ENCODE data around the gene CDK11A. TPM values are rescaled to one million over a fixed set of nuclear protein-coding genes. Genes with fewer than 3 reads are reported as not detected.
"Not testable (repeated sequence)": the region's sequence is repeated elsewhere in the genome, so short reads cannot be mapped to it uniquely, and the experiment has no call there.

CDK11A gene
- polyA plus RNA-seq, 3 donors = 4.4 to 80.1 (median 13.3) TPM

- H3K9ac ChIP-seq (ENCODE audit: insufficient read depth, low read length, poor library complexity, severe bottlenecking); H3K27ac ChIP-seq (ENCODE audit: low read depth in 1 of 2, low read length in 2 of 2); H3K4me3 Mint-ChIP-seq; intact Hi-C loops (cut with micrococcal nuclease); H3K79me2 ChIP-seq (ENCODE audit: insufficient read depth, low read length); H4K20me1 ChIP-seq (ENCODE audit: insufficient read depth, low read length); H3K27ac Mint-ChIP-seq; H3K9me3 ChIP-seq (replicated peaks in 1 of 2; ENCODE audit: control insufficient read depth in 1 of 2, insufficient read depth in 1 of 2, low read length in 2 of 2); H3K4me1 Mint-ChIP-seq; DNase-seq; H3K27me3 Mint-ChIP-seq (ENCODE audit: low read depth in 3 of 3); H2AFZ ChIP-seq (ENCODE audit: insufficient read depth, low read depth, low read length, poor library complexity, severe bottlenecking); H3K27me3 ChIP-seq (ENCODE audit: control insufficient read depth in 2 of 2, insufficient read depth in 2 of 2, low read length in 2 of 2); H3K4me1 ChIP-seq (ENCODE audit: control insufficient read depth in 1 of 2, insufficient read depth in 2 of 2, low read length in 2 of 2); H3K9me3 Mint-ChIP-seq; H3K4me2 ChIP-seq (replicated peaks; ENCODE audit: extremely low read depth, low read length, poor library complexity, severe bottlenecking); H3K4me3 ChIP-seq (replicated peaks in 1 of 3; ENCODE audit: low read depth in 2 of 3, low read length in 3 of 3): not testable (repeated sequence)
- peaks cover 21 to 23% of the 10 kb centered on the region in 2 donors for H3K36me3 ChIP-seq (replicated peaks in 1 of 2; ENCODE audit: control insufficient read depth in 1 of 2, insufficient read depth in 2 of 2, low read length in 2 of 2)
- no CpG with 5 or more reads among the region's 10 CpGs for WGBS (ENCODE audit: insufficient coverage)
- peaks cover 19 to 36% of the 10 kb centered on the region in 2 donors for H3K36me3 Mint-ChIP-seq
Observed at GRCh38 chr1:1705623-1706022, 18.5 kb downstream of the CDK11A start.

GRCh38 chr1:1704284-1704957 lies 19.7 kb downstream of the CDK11A start:
- not testable (repeated sequence) for DNase-seq
- H3K36me3 Mint-ChIP-seq = peaks cover 19 to 33% of the 10 kb centered on the region in 2 donors

GRCh38 chr1:1703796-1704195 lies 20.4 kb downstream of the CDK11A start:
- peaks cover 0 to 3% of the 10 kb centered on the region in 2 donors for H3K27me3 ChIP-seq (ENCODE audit: control insufficient read depth in 2 of 2, insufficient read depth in 2 of 2, low read length in 2 of 2)
- no peaks in the 10 kb centered on the region for H3K79me2 ChIP-seq (ENCODE audit: insufficient read depth, low read length)
- Mint-ChIP-seq H3K4me1 (no peaks in the 10 kb centered on the region), H3K36me3 (peaks cover 19 to 33% of the 10 kb centered on the region in 2 donors), H3K27ac (peak overlapping the region in 1 of 7 donors; percentile 43), H3K27me3 (ENCODE audit: low read depth in 3 of 3) (peaks cover 3% of the 10 kb centered on the region in 3 donors), H3K4me3 (no peak overlapping the region), H3K9me3 (no peaks in the 10 kb centered on the region)
- H3K4me3 ChIP-seq (replicated peaks in 1 of 3; ENCODE audit: low read depth in 2 of 3, low read length in 3 of 3) = no peak overlapping the region
- H3K27ac ChIP-seq (ENCODE audit: low read depth in 1 of 2, low read length in 2 of 2) = no peak overlapping the region
- no peak overlapping the region for H2AFZ ChIP-seq (ENCODE audit: insufficient read depth, low read depth, low read length, poor library complexity, severe bottlenecking)
- intact Hi-C loops (cut with micrococcal nuclease) = no loop called here
- H3K9ac ChIP-seq (ENCODE audit: insufficient read depth, low read length, poor library complexity, severe bottlenecking) = no peak overlapping the region
- no peak for TF ChIP-seq CTCF (IDR thresholded peaks at IDR 0.05)
- DNase-seq = no peak
- 96% methylated on average over 17 of the region's 22 CpGs for WGBS (ENCODE audit: insufficient coverage)
- no peak overlapping the region for H3K4me2 ChIP-seq (replicated peaks; ENCODE audit: extremely low read depth, low read length, poor library complexity, severe bottlenecking)
- H3K4me1 ChIP-seq (ENCODE audit: control insufficient read depth in 1 of 2, insufficient read depth in 2 of 2, low read length in 2 of 2) = no peaks in the 10 kb centered on the region
- H3K36me3 ChIP-seq (replicated peaks in 1 of 2; ENCODE audit: control insufficient read depth in 1 of 2, insufficient read depth in 2 of 2, low read length in 2 of 2) = peaks cover 21 to 23% of the 10 kb centered on the region in 2 donors
- no peaks in the 10 kb centered on the region for H4K20me1 ChIP-seq (ENCODE audit: insufficient read depth, low read length)
- no peaks in the 10 kb centered on the region for H3K9me3 ChIP-seq (replicated peaks in 1 of 2; ENCODE audit: control insufficient read depth in 1 of 2, insufficient read depth in 1 of 2, low read length in 2 of 2)

More at GRCh38 chr1:1704284-1704957, 19.7 kb downstream of the CDK11A start:
- H3K4me3 ChIP-seq (replicated peaks in 1 of 3; ENCODE audit: low read depth in 2 of 3, low read length in 3 of 3); H3K4me2 ChIP-seq (replicated peaks; ENCODE audit: extremely low read depth, low read length, poor library complexity, severe bottlenecking); H3K4me1 ChIP-seq (ENCODE audit: control insufficient read depth in 1 of 2, insufficient read depth in 2 of 2, low read length in 2 of 2); H3K9me3 ChIP-seq (replicated peaks in 1 of 2; ENCODE audit: control insufficient read depth in 1 of 2, insufficient read depth in 1 of 2, low read length in 2 of 2); H4K20me1 ChIP-seq (ENCODE audit: insufficient read depth, low read length); H2AFZ ChIP-seq (ENCODE audit: insufficient read depth, low read depth, low read length, poor library complexity, severe bottlenecking); H3K27me3 ChIP-seq (ENCODE audit: control insufficient read depth in 2 of 2, insufficient read depth in 2 of 2, low read length in 2 of 2); H3K9me3 Mint-ChIP-seq; H3K79me2 ChIP-seq (ENCODE audit: insufficient read depth, low read length); intact Hi-C loops (cut with micrococcal nuclease); H3K27me3 Mint-ChIP-seq (ENCODE audit: low read depth in 3 of 3); H3K4me1 Mint-ChIP-seq; H3K4me3 Mint-ChIP-seq; H3K9ac ChIP-seq (ENCODE audit: insufficient read depth, low read length, poor library complexity, severe bottlenecking); H3K27ac ChIP-seq (ENCODE audit: low read depth in 1 of 2, low read length in 2 of 2): not testable (repeated sequence)
- H3K27ac Mint-ChIP-seq = peak overlapping the region in 1 of 7 donors; percentile 66
- peaks cover 21 to 23% of the 10 kb centered on the region in 2 donors for H3K36me3 ChIP-seq (replicated peaks in 1 of 2; ENCODE audit: control insufficient read depth in 1 of 2, insufficient read depth in 2 of 2, low read length in 2 of 2)
- over 99% methylated on average over 13 of the region's 27 CpGs for WGBS (ENCODE audit: insufficient coverage)

- H3K9ac ChIP-seq (ENCODE audit: insufficient read depth, low read length, poor library complexity, severe bottlenecking); H3K4me3 Mint-ChIP-seq; H3K9me3 Mint-ChIP-seq; H3K27me3 Mint-ChIP-seq (ENCODE audit: low read depth in 3 of 3); H2AFZ ChIP-seq (ENCODE audit: insufficient read depth, low read depth, low read length, poor library complexity, severe bottlenecking); H3K27ac ChIP-seq (ENCODE audit: low read depth in 1 of 2, low read length in 2 of 2); H3K27ac Mint-ChIP-seq; H3K4me2 ChIP-seq (replicated peaks; ENCODE audit: extremely low read depth, low read length, poor library complexity, severe bottlenecking); H3K4me1 Mint-ChIP-seq; DNase-seq; H3K4me3 ChIP-seq (replicated peaks in 1 of 3; ENCODE audit: low read depth in 2 of 3, low read length in 3 of 3); H3K79me2 ChIP-seq (ENCODE audit: insufficient read depth, low read length); H4K20me1 ChIP-seq (ENCODE audit: insufficient read depth, low read length); H3K9me3 ChIP-seq (replicated peaks in 1 of 2; ENCODE audit: control insufficient read depth in 1 of 2, insufficient read depth in 1 of 2, low read length in 2 of 2); intact Hi-C loops (cut with micrococcal nuclease); H3K4me1 ChIP-seq (ENCODE audit: control insufficient read depth in 1 of 2, insufficient read depth in 2 of 2, low read length in 2 of 2); H3K27me3 ChIP-seq (ENCODE audit: control insufficient read depth in 2 of 2, insufficient read depth in 2 of 2, low read length in 2 of 2): not testable (repeated sequence)
- no CpG with 5 or more reads among the region's 18 CpGs for WGBS (ENCODE audit: insufficient coverage)
- H3K36me3 Mint-ChIP-seq = peaks cover 16 to 28% of the 10 kb centered on the region in 2 donors
- peaks cover 21 to 23% of the 10 kb centered on the region in 2 donors for H3K36me3 ChIP-seq (replicated peaks in 1 of 2; ENCODE audit: control insufficient read depth in 1 of 2, insufficient read depth in 2 of 2, low read length in 2 of 2)
Observed at GRCh38 chr1:1702506-1702905, 21.7 kb downstream of the CDK11A start.

Measured in CD14-positive monocyte (primary cell).